GM18508 (cell line): Measurements from ENCODE around the gene STAB2.
"Not testable (repeated sequence)": the region's sequence is repeated elsewhere in the genome, so short reads cannot be mapped to it uniquely, and the experiment has no call there.

ENCODE experiments used
- ATAC-seq: cut with Tn5 transposase; IDR thresholded peaks from one replicate; pipeline ENCODE4 v1.9.1; 2021; ENCODE audit warnings: moderate number of reproducible peaks; ENCODE audit not compliant: insufficient read depth, unreplicated experiment

Gene STAB2

DNA sequence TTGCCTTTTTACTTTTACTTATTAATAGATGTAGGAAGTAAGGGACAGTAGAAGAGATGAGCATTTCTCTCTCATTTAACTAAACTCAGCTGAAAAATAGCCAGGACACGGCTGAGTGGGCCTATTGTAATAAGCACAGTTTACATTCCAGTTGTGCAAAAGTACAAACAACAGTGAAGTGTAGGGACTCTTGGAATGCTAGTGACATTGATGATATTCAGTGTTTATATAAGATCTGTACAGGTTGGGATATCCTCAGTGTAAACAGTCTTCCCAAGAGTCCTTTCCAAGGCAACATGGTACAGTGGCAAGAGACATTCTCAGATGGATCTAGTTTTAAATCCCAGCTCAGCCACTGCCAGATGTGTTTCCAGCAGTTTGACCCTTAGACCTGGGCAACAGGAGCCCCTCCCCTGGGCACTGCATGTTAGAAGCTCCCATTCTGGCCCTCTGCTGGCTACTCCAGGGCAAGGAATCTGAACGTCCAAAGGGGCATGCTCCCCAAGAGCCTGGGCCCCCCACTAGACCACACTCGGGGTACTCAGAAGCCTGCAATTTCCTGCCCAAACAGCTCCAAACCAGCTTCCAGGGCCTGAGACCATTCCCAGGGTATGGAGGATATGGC is 55.3 kb downstream of the STAB2 start:
- no peak for ATAC-seq

DNA sequence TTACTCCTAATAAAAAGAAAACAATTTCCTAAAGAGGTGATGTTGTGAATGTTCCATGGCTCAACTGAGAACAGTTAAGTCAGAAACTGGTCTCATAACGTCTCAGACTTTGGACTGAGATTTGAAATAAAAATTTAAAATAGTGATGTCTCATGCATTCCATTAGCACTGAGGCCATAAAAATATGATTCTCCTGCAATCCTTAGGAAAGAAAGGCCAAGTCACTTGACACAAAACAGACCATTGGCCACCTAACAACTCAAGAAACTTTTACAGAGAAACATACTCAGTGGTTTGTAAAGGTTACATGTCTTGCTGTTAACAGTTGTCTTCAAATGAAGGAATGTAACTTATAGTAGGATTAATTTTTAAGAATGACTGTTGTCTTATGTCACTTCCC is 58.1 kb downstream of the STAB2 start:
- no peak for ATAC-seq

DNA sequence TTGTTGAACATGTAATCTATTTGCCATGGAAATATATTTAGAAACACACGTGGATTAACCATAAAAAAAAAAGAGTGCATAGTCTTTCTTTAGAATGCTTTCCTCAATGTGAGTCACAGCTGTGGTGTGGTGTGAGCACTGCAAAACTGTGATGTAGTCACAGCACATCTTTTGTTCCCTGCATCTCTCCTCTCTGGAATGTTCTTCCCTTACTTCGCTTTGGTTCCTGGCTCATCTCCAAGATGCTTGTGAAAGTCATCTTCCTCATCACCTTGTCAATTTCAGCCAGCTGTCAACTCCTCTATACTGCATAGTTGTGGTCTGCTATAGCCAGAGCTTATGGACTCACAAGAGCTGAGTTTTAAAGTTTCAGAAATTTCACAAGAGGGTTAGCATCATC is 60.2 kb downstream of the STAB2 start:
- no peak for ATAC-seq

DNA sequence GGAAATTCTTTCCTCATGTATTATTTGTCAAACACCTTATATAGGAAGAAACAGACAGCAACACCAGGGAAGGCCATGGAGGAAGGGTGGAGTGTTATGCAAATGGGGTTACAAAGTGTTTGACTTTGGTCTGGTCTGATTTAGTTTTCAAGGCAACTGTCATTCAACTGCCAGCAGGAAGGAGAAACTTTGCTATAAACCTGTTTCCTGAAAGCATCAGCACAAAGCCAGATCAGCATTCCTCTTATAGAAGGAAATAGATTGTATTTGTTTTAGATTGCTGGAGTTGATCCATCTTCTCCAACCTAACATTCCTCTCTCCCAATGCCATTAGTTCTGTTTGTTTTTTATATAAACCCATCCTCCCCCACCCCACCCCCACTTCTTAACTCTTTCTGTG is 65.7 kb downstream of the STAB2 start:
- no peak for ATAC-seq

DNA sequence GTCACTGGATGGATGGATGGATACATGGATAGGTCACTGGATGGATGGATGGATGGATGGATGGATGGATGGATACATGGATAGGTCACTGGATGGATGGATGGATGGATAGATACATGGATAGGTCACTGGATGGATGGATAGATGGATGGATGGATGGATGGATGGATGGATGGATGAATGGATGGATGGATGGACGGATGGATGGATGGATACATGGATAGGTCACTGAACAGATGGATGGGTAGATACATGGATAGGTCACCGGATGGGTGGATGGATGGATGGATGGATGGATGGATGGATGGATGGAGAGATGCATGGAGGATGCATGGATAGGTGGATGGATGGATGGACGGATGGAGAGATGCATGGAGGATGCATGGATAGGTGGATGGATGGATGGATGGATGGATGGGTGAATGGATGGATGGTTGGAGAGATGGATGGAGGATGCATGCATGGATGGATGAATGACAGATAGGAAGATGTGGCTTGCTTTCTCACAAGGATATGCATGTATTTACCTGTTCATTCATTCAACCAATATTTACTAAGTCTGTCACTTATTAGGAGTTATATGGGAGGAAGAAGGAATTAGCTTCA is 66.6 kb downstream of the STAB2 start:
- not testable (repeated sequence) for ATAC-seq

- ATAC-seq: no peak
Observed at GRCh38 chr12:103654816-103655215, 67.7 kb downstream of the STAB2 start.

DNA sequence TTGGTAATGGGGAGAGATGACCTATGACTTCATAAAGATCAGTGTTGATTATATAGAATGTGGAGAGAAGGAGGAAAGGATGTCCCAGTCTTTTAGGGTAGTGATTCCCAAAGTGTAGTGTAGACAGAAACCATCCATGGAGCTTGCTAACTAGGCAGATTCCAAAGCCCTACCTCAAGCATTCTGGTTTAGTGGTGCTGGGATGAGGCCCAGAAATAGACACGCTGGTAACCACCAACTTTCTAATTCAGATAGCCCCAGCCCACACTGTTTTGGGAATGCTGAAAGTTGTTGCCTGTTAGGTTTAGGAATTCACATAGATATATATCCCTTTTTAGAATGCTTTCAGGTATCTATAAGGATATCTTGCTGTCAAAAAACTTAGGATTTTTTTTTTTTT is 69.2 kb downstream of the STAB2 start:
- no peak for ATAC-seq

GRCh38 chr12:103657331-103657730 is 70.3 kb downstream of the STAB2 start:
- ATAC-seq: no peak

GRCh38 chr12:103664626-103665025 is 77.6 kb downstream of the STAB2 start:
- ATAC-seq: no peak

DNA sequence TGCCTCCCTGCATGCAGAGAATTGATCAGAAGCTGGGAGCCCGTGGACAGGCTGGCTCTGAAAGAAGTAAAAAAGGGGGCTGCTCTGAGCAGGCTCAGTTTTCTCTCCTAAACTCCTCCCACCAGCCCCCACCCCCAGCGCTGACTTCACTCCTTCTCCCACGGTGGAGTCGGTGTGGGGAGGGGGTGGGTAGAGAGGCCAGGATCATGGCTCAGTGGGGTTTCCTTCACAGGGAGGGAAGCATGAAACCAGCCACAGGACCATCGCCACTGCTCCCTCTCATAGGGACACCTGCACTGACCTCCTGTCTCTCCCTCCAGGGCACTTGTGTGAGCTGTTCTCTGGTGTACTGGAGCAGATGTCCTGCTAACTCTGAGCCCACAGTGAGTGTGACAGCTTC is 78.9 kb downstream of the STAB2 start:
- ATAC-seq: no peak

DNA sequence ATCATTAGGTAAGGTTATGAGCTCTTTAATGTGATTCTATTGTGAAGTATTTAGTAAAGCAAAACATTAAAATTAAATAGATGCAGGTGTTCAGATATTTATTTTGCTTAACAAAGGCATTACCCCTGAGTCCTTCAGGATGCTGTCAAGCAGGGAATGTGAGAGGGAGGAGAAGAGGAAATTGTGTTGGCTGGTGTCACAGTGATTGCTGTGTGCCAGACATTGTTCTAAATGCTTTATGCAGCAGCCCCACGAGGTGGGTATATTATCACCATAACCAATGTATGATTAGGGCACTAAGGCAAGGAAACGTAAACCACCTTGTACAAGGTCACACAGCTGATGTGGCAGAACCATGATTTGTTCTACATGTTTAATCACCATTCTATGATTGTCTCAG is 80.1 kb downstream of the STAB2 start:
- no peak for ATAC-seq

DNA sequence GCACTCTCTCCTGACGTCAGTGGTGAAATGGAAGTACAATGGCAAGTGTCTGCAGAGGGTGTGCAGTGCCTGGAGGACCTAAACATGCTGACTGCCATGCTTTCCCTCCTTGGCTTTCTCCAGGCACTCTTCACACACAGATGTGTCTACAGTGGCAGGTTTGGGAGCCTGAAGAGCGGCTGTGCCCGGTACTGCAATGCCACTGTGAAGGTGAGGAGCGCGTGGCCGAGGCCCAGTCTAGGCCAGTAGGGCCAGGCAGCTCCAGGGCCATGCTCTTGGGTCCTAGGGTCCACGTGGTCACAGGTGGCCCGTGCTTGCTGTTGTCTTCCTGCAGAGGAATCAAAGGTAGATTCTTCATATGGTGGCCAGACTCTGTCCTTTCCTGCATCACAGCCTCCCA is 81.4 kb downstream of the STAB2 start:
- no peak for ATAC-seq

DNA sequence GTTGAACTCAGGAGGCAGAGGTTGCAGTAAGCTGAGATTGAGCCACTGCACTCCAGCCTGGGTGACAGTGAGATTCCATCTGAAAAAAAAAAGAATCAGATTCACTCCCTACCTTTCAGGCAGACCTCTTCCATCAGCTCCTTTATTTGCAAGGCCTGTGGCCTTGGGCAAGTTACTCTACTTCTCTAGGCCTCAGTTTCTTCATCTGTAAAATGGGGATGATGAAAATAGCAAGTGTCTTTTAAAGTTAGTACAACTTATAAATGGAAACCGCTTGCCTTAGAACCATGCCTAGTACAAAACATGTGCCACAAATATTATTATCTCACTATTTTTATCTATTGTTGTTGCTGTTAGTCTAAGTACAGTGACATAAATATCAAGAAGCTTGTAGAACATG is 84.3 kb downstream of the STAB2 start:
- no peak for ATAC-seq

DNA sequence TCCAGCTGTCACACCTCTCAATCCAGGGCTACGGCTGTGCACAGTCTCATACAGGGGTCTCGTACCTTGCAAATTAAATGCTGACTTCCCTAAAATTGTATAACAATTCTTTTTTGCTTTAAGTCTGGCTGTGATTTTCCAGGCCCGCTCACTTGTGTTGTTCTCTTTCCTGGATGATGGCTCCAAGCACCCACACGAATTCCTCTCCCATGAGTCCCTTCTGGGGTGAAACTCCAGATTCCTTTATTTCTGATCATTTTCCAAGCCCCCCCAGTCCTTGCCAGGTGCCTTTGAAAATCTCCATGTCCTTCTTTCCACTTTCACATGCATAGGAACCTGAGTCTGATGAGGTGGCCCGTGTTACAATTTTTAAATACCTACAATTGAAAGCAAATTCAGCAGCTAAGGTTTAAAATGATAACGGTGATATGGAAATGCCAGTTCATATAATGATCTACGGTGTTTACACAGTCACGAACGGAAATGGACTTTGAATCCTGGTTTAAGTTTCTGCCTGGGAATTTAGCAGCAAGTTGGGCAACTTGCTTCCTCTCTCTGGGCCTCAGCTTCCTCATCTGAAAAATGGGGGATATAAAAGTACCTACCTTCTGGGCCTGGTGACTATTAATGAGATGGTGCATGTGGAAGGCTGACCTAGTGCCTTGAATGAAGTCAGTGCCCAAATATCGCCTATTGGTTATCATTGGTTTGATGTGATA is 85.5 kb downstream of the STAB2 start:
- ATAC-seq: no peak

DNA sequence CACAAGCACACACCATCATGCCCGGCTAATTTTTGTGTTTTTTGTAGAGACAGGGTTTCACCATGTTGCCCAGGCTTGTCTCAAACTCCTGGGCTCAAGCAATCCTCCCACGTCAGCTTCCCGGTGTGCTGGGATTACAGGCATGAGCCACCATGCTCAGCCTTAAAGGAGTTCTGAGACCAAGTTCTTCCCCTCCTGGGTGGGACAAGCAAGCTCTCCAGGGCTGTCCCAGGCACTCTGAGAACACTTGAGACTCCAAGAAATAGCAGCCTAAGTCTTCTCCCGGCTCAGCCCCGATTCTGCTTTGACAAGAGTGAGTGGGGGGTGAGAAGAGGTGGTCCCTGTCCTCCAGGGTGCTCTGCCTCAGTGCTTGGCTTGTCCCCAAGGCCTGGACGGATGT is 86.4 kb downstream of the STAB2 start:
- no peak for ATAC-seq

- no peak for ATAC-seq
Observed at GRCh38 chr12:103673891-103674375, 86.9 kb downstream of the STAB2 start.

- ATAC-seq: no peak
Observed at GRCh38 chr12:103676893-103677292, 89.8 kb downstream of the STAB2 start.

DNA sequence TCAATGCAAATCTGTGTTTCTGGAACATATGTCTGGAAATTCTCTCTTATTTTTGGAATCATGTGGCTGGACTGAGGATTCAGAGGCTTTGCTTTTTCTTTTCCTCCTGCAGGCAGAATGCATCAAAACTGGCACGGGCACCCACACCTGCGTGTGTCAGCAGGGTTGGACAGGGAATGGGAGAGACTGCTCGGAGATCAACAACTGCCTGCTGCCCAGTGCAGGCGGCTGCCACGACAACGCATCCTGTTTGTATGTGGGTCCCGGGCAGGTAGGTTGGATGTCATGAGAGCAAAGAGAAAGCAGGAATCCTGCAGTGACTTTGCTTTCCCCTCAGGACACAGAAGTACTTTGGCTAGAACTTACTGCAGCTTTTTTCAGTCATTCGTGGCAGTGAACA is 90.3 kb downstream of the STAB2 start:
- ATAC-seq: no peak

DNA sequence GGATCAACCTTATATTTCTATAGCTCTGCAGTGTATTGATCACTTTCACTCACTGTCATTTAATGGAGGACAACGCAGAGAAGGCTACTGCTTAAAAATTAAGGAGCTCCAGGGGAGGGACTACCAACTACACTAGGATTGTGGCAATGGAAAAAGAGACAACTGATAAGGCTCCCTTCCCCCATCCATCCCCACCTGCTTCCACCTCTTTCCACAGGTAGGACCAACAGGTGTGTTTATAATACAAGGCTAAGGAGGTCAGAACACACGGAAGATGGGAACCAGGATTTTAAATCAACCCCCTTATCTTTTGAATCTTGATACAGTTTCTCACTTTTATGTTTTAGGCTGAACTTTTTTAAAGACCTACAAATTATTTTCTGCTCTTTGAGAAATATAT is 90.8 kb downstream of the STAB2 start:
- no peak for ATAC-seq

- no peak for ATAC-seq
Observed at GRCh38 chr12:103679421-103680170, 92.5 kb downstream of the STAB2 start.

DNA sequence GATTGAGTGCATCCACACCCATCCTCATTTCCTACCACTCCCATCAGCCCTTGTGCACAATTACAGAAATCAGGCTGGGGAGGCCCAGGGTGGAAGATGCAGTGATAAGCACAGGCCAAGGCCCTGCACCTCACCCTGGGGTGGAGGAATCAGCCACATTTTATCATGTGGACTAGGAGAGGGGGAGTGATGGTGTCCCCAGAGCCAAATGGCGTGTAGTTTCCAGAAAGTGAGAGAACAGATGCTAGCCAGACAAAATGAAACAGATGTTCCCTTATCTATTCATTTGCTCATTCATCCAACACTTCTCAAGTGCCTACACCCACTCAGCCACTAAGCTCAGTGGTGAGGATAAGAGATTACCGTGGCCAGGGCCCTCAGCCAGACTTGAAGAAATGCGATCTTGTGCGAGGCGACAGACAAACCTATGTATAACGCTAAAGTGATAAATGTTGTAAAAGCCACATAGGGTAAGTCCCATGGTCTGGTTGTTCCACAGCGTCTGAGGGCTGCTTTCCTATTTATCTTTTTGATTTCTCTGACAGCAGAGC is 93.6 kb downstream of the STAB2 start:
- no peak for ATAC-seq
